NCI-H748 treated with DMSO at 0.1 percent for 48 hours (cell line): ENCODE data around the gene ICAM1.

Experiments used
- DNase-seq: peaks from one replicate; lab custom pipeline; 2025; lab: John Stamatoyannopoulos, UW

The ICAM1 gene

DNA sequence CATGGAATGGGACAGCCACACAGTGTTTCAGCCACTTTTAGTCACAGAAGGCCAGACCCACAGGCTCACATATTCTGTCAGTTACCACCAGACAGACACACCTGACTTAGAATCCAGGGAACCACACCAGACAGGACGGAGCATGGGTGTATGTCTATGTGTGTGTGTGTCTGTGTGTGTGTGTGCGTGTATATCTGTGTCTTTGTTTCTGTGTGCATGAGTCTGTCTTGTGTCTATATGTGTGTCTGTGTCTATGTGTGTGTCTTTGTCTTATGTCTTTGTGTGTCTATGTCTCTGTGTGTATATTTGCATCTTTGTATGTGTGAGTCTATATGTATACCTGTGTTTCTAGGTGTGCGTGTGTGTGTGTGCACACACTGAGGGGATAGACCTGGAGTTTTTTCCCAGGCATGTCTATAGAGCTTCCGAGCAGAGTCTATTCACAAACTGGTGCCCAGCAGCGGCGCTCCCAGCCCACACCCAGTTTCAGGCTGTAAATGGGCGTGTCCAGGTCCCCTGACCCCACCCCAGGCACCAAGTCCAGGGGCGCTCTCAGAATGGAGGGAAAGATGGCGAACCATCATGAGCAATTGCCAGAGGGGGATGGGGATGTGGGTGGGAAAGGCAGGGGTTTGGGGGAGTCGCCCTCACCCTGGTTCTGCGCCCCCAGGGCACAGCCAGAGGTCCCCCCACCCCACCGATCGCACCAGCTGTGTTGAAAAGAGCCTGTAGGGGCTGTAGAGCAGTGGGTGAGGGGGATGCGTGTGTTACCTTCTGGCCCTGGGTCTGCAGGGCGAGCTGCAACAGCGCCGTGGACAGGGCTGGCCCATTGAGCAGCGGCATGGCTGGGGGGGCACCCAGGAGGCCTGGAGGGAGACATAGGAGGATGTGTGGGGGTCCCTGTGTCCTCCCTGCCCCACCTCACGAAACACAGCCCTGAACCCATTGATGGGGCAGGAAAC lies 51.2 kb downstream of the ICAM1 start:
- no peak for DNase-seq

DNA sequence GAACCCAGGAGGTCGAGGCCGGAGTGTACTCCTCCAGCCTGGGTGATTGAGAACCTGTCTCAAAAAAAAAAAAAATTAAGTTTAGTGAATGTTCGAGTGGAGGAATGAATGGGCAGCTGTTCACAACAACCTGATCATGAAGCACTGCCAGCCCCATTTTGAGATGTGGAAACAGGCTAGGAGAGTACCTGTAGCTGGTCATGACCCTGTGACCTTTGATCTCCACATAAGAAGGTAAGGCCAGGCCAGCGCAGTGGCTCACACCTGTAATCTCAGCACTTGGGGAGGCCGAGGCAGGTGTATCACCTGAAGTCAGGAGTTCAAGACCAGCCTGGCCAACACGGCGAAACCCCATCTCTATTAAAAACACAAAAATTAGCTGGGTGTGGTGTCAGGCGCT lies 54.8 kb downstream of the ICAM1 start:
- no peak for DNase-seq

DNA sequence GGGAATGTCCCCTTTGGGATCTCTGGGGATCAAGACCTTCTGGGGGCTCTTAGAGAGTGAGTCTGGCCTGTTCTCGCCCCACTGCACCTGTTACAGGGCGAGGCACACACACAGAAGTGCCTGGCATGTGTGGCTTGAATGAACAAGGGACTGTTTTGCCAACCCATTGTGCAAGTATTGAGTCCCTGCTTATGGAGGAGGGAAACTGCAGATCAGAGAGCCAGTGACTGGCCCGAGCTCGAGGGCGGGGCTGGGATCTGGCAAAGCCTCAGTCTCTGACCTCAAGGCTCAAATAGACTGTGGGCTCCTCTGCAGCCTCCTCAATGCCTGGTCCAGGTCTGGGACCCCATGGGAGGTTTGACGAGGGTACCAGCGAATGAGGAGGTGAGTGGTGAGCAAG lies 56.9 kb downstream of the ICAM1 start:
- DNase-seq: no peak

DNA sequence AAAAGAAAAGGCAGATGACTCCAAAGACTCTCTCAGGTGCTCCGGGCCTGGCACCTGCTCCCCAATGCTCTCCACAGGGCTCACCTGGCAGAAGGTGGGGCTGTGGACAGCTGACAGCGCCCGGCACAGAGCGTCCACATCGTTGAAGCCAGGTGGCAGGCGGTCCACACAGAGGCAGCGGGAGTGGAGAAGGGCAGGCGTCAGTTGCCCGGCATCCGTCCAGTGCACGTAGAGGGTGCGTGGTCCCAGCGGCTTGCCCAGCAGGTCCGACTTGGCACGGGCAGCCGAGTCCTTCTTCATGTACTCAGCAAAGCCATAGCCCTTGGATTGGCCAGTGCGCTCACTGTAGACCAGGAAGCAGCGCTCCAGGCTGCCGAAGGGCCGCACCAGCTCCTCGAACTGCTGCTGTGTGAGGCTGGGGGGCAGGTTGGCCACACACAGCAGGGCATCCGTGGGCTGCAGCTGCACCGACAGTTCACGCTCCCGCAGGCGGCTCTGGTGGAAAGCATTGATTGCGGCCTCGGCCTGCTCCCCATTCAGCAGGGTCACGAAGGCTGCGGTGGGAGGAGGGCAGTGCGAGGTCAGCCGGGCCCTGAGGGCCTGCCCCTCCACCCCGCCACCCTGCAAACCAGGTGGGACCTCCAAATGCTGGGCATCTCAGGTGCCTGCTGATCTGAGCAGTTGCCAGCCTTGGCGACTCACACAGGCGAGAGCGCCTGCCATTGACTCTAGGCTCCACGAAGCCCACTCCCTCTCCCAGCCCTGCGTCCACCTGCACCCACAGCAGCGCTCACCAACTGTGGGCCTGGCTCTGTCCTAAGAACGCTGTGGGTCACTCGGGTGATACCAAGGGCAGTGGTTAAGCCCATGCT lies 57.9 kb downstream of the ICAM1 start:
- DNase-seq: no peak

DNA sequence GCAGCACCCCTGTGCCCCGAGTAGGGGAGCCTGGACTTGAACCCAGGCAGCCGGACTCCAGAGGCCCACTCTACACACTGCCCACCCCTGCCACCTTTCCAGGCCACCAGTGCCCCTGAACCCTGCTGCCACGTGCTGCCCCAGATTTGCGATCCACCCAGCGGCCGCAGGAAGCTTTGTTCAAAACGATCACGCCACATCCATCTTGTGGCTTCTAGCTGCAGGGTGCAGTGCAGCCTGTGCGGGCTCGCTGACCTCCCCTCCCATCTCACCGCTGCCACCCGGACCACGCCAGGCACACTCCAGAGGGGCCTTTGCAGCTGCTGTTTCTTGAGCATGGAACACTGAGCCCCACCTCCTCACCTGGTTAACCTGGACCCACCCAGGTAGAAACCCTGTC lies 58.6 kb downstream of the ICAM1 start:
- no peak for DNase-seq

DNA sequence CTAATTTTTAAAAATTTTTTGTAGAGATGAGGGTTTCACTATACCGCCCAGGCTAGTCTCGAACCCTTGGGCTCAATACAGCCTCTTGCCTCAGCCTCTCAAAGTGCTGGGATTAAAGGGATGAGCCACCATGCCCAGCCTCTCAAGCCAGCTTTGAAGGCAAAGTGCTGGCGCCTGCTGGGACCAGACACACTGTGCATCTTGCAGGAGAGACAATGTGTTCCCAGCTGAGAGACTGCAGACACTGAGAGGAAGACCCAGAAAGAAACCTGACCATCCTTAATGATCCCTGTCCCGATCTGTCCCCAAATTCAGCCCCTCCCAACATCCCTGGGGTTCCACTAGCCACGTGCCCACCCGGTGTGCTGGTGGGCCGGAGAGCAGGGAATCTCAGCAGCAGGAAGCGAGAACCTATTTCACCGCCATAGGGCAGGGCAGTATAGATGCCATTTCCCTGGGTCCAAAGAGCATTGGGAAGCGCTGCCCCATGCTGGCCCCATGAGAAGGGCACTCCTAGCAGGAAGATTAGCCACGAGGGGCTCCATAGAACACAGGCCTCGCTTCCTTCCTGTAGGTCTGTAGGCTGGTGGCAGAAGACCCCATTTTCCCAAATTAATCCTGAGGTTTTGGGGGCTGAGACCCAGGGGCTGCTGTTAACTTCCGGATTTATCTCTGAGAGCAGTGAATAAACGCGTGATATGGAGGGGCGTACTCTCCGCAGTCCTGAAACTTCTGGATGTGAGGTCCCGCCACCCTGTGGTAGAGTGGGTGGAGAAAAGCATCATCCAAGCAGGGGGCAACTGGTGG lies 61.4 kb downstream of the ICAM1 start:
- DNase-seq: no peak

DNA sequence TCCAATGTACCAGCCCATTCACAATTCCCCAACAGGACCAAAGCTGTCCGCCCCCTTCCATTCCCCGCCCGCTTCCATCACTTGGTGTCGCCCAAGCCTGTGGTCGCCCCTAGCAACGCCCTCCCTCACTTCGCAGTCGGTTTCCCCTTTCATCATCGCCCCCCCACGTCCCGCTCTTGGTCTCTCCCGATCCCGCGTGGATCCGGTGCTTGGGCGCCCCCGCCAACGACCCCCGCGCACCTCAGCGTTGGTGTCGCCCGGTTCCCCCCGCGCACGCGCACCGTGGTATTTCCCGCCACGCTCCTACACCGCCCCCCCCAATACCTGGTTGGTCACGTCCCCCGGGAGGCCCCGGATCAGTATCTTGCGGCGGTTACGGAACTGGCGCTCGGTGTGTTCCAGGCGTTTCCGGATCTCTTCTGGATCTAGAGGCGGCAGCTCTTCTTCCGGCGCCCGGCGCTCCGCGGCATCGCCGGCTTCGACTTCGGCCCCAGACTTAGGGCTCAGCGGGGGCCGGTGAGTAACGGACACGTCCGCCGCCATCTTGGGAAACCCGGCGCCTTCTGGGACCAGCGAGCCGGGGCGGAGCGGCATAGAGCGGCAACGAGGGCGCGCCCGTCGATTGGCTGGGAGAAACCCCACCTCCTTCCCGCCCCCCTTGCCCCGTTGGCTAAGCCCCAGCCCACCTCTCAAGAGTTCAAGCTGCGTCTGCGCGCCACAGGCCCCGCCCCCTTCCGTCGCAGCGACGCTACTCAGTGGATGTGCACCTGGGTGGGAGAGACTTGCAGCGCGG lies 62.2 kb downstream of the ICAM1 start, which contains the start of gene RAVER1:
TSS of gene RAVER1 (minus strand) at position 565 of the 793 bp plus-strand sequence. CDS start at position 543, 22 bp downstream.
- DNase-seq: peak; percentile 78

DNA sequence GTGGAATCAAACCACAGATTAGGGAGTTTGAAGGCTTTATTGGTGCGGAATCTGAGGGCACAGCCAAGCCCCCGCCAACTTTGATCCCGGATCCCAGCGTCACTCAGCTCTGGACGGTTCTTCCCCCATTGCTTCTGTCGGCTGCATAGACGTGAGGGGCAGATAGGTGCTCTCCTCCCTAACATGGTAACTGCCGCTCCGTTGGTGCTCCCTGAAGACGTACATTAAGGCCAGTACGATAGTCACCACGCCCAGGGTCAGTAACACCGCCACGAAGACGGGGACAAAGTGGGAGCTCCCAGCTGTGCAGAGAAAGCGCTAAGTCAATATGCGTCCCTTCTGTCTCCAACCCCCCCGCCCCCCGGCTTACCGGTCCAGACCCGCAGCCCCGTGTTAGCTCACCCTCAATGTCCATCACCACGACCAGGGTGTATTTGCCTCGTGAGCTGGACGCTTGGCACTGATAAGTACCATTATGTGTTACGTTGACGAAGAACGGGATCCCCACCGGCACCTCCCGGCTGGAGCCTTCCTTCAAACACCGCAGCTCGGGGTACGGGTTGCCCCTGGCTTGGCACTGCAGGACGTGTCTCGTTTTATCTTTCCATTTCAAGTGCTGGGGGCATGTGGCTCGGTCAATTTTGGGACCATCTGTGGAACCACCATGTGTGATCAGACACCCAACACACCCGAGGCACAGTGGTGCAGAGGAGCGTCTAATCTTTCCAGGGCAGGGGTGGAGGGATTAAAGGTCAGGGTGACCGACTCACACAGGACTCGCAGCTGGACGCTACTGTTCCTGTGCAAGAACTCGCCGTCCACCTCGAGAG lies 63.1 kb downstream of the ICAM1 start:
- DNase-seq: no peak

DNA sequence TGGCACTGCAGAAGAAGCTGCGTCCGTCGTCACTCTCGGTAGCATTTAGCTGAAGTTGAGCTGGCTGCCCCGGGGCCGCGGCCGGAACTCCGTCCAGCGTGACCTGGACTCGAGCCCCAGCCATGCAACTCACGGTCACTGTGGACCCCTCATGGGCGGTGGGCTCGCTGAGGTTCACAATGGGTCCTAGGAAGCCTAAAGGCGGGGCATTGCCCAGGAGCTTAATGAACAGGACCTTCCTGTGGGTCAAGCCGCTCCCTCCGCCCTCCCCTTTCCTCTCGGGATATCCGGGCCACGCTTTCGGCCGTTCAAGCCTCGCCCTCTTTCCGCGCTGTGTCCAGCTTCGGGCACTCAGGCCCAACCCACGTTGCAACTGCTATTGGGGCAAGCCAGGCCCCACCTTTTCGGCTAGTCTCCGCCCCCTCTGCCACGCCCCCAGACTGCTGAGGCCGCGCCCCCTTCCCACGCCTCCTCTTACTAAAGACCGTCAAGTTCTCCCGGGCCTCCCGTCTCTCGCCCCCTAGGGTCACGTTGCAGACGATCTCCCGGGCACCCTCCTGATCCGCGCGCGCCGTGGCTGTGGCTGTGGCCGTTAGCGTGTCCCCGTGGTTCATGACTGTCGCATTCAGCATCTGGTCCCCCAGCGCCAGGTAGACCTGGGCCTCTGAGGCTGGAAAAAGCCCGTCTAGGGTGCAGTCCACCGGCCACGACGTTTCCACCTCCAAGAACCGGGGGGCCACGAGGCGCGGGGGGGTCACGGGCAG lies 63.9 kb downstream of the ICAM1 start:
- peak; percentile 27 for DNase-seq

DNA sequence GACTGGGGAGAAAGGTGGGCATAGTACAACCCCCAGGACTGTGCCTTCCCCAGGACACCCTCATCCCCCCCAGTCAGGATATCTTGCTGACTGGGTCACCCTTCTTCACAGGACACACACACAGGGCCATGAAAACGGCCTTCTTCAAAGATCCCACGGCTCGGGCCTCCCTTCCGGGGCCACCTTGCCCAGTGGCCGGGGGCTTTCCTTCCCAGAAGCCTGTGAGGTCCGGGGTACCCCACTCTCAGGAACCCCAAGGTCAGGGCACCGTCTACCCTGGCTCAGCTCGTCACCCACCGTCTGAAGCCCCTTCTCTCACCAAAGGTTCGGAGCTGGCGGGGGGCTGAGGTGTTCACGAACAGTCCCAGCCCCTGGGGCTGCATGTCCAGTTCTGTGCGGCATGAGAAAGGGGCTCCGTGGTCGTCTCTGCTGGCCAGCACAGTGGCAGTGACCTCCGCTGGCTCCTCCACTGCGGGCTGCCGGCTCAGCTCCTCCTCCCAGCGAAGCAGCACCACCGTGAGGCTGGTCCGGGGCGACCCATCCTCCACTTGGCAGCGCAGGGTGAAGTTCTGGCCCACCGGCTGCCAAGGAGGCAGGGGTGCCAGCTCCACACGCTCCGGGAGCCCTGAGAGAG lies 64.5 kb downstream of the ICAM1 start:
- DNase-seq: no peak
